Endometrium (tissue), 2 donors: ENCODE measurements around the gene SCLT1.

Source experiments
- FAIRE-seq: peaks from 2 replicates; lab custom pipeline; 2012; peaks lifted over from hg19 to GRCh38; lab: Jason Lieb, UNC
- donor health status: control.
- donor health status: control.

SCLT1 gene

GRCh38 chr4:128869776-128870509 lies 223.4 kb downstream of the SCLT1 start:
- FAIRE-seq, result no peak

- FAIRE-seq, result no peak
These were observed 224.6 kb downstream of the SCLT1 start for GRCh38 chr4:128868758-128869157.

- FAIRE-seq, result no peak
These were observed 226.6 kb downstream of the SCLT1 start for GRCh38 chr4:128866691-128867090.

GRCh38 chr4:128866269-128866668 lies 227.1 kb downstream of the SCLT1 start:
- FAIRE-seq, result no peak

GRCh38 chr4:128865132-128865531 lies 228.2 kb downstream of the SCLT1 start:
- FAIRE-seq, result no peak

- no peak for FAIRE-seq
These were observed 229.8 kb downstream of the SCLT1 start for GRCh38 chr4:128863312-128864075.

GRCh38 chr4:128862608-128863311 lies 230.6 kb downstream of the SCLT1 start:
- no peak for FAIRE-seq

- no peak for FAIRE-seq
These were observed 231.4 kb downstream of the SCLT1 start for GRCh38 chr4:128861856-128862518.

- FAIRE-seq, result peak; percentile 78
These were observed 233.3 kb downstream of the SCLT1 start for GRCh38 chr4:128859887-128860677.

- peak; percentile 39 for FAIRE-seq
These were observed 234.3 kb downstream of the SCLT1 start for GRCh38 chr4:128858879-128859671.

GRCh38 chr4:128856246-128856645 lies 237.1 kb downstream of the SCLT1 start:
- no peak for FAIRE-seq

GRCh38 chr4:128855621-128856020 lies 237.7 kb downstream of the SCLT1 start:
- no peak for FAIRE-seq

GRCh38 chr4:128854433-128854832 lies 238.9 kb downstream of the SCLT1 start:
- no peak for FAIRE-seq

GRCh38 chr4:128853741-128854140 lies 239.6 kb downstream of the SCLT1 start:
- no peak for FAIRE-seq

GRCh38 chr4:128850252-128850651 lies 243.1 kb downstream of the SCLT1 start:
- no peak for FAIRE-seq

- FAIRE-seq, result no peak
These were observed 244.9 kb downstream of the SCLT1 start for GRCh38 chr4:128848461-128848860.

- FAIRE-seq, result no peak
These were observed 246.1 kb downstream of the SCLT1 start for GRCh38 chr4:128847082-128847724.

GRCh38 chr4:128846063-128846462 lies 247.3 kb downstream of the SCLT1 start:
- no peak for FAIRE-seq

- no peak for FAIRE-seq
These were observed 248.4 kb downstream of the SCLT1 start for GRCh38 chr4:128844931-128845330.

- FAIRE-seq, result no peak
These were observed 251.9 kb downstream of the SCLT1 start for GRCh38 chr4:128841402-128841801.
